ENCODE data around the gene APIP. TPM values are rescaled to one million over a fixed set of nuclear protein-coding genes. Genes with fewer than 3 reads are reported as not detected.

The APIP gene
- total RNA-seq, 4 donors from 2014 or later, result 22.5 to 49.1 (median 31.5) TPM

DNA sequence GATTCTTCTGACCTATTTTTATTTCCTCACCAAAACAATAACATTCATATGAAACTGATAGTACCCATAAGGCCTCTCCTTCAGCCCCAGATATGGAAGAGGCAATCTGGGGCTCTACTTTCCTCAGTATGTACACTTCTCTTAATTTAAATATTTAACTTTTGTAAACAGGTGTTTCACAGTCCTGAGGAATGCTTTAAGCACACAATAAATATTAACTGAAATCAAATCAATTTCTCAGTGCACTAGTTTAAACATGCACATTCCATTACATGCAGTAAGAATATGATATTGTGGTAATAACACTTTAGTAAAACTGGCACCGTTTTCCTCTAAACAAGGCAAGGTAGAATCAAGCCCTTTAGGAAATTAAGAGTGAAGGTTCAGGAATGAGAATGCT, 28.9 kb downstream of the APIP start:
- in situ Hi-C loops (cut with MboI; ENCODE audit: low sequenced_read_pairs in 4 of 4), result no loop called here
- ATAC-seq (no peak), DNase-seq (no peak)
- H3K4me3 ChIP-seq, result no peak overlapping the region
- intact Hi-C loops (cut with DNase I; ENCODE audit: low total_unique reads), result no loop called here
- no peaks in the 10 kb centered on the region for H3K27me3 ChIP-seq
- no peaks in the 10 kb centered on the region for H3K4me1 ChIP-seq
- H3K36me3 ChIP-seq, result peaks cover 0 to 33% of the 10 kb centered on the region in 2 donors
- TF ChIP-seq, protein P1, sequence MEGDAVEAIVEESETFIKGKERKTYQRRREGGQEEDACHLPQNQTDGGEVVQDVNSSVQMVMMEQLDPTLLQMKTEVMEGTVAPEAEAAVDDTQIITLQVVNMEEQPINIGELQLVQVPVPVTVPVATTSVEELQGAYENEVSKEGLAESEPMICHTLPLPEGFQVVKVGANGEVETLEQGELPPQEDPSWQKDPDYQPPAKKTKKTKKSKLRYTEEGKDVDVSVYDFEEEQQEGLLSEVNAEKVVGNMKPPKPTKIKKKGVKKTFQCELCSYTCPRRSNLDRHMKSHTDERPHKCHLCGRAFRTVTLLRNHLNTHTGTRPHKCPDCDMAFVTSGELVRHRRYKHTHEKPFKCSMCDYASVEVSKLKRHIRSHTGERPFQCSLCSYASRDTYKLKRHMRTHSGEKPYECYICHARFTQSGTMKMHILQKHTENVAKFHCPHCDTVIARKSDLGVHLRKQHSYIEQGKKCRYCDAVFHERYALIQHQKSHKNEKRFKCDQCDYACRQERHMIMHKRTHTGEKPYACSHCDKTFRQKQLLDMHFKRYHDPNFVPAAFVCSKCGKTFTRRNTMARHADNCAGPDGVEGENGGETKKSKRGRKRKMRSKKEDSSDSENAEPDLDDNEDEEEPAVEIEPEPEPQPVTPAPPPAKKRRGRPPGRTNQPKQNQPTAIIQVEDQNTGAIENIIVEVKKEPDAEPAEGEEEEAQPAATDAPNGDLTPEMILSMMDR (IDR thresholded peaks at IDR 0.05 in 4 of 5, conservative IDR thresholded peaks at IDR 0.05 in 1 of 5), result no peak
- TF ChIP-seq POLR2A (IDR thresholded peaks at IDR 0.05), result no peak
- no peaks in the 10 kb centered on the region for H3K9me3 ChIP-seq
- no peak overlapping the region for H3K27ac ChIP-seq

DNA sequence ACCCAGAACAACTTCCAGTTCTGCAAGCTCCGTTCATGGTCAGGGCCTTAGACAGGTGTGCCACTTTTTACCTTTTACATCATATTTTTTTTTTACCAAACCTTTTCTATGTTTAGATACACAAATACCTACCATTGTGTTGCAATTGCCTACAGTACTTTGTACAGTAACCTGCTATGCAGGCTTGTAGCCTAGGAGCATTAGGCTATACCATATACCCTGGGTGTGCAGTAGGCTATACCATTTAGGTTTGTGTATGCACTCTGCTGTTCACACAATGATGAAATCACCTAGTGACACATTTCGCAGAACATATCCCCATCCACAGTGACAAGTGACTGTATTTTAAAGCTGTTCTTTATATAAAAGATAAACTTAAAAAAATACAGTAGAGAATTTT, 29.6 kb downstream of the APIP start:
- TF ChIP-seq, protein P1 (IDR thresholded peaks at IDR 0.05 in 4 of 5, conservative IDR thresholded peaks at IDR 0.05 in 1 of 5), result no peak
- no peak for TF ChIP-seq POLR2A (IDR thresholded peaks at IDR 0.05)
- Histone ChIP-seq H3K4me3 (no peak overlapping the region), H3K4me1 (no peaks in the 10 kb centered on the region), H3K27ac (no peak overlapping the region), H3K9me3 (no peaks in the 10 kb centered on the region), H3K36me3 (peaks cover 4 to 40% of the 10 kb centered on the region in 2 donors), H3K27me3 (no peaks in the 10 kb centered on the region)
- DNase-seq, result no peak
- no peak for ATAC-seq
- in situ Hi-C loops (cut with MboI; ENCODE audit: low sequenced_read_pairs in 4 of 4), result no loop called here
- intact Hi-C loops (cut with DNase I; ENCODE audit: low total_unique reads), result no loop called here

GRCh38 chr11:34881900-34882299, 34.3 kb downstream of the APIP start:
- Histone ChIP-seq H3K36me3 (peaks cover 4 to 34% of the 10 kb centered on the region in 2 donors), H3K27ac (no peak overlapping the region), H3K9me3 (no peaks in the 10 kb centered on the region), H3K4me3 (no peak overlapping the region), H3K27me3 (no peaks in the 10 kb centered on the region), H3K4me1 (no peaks in the 10 kb centered on the region)
- intact Hi-C loops (cut with DNase I; ENCODE audit: low total_unique reads), result no loop called here
- DNase-seq, result no peak
- no peak for ATAC-seq
- in situ Hi-C loops (cut with MboI; ENCODE audit: low sequenced_read_pairs in 4 of 4), result no loop called here
- TF ChIP-seq, protein P1 (IDR thresholded peaks at IDR 0.05 in 4 of 5, conservative IDR thresholded peaks at IDR 0.05 in 1 of 5), result no peak
- TF ChIP-seq POLR2A (IDR thresholded peaks at IDR 0.05), result no peak

GRCh38 chr11:34877375-34877975, 38.7 kb downstream of the APIP start:
- Histone ChIP-seq H3K4me1 (no peaks in the 10 kb centered on the region), H3K4me3 (no peak overlapping the region), H3K27me3 (no peaks in the 10 kb centered on the region), H3K36me3 (peaks cover 4 to 11% of the 10 kb centered on the region in 2 donors), H3K27ac (no peak overlapping the region), H3K9me3 (no peaks in the 10 kb centered on the region)
- ATAC-seq, result no peak
- TF ChIP-seq, protein P1 (IDR thresholded peaks at IDR 0.05 in 4 of 5, conservative IDR thresholded peaks at IDR 0.05 in 1 of 5), result no peak
- TF ChIP-seq POLR2A (IDR thresholded peaks at IDR 0.05), result no peak
- DNase-seq, result no peak
- intact Hi-C loops (cut with DNase I; ENCODE audit: low total_unique reads), result no loop called here
- in situ Hi-C loops (cut with MboI; ENCODE audit: low sequenced_read_pairs in 4 of 4), result no loop called here

DNA sequence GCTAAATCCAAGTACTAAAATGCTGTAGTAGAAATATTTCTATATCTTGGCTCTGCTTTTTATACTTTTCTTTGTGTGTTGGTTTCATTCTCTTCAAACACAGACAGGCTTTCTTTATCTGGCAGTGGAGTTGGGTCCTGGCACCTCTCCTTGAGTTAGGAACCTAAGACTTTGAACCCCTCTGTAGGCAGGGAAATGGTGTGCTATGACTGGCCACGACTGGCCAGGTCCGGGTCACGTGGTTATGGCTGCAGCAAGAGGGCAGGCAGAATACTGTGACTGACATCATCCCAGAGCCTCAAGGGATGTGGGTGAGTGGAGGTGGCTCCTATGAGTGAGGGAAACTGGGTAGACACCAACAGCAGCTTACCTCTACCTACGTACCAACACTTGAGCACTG, 42.0 kb downstream of the APIP start:
- ATAC-seq (no peak), DNase-seq (no peak)
- TF ChIP-seq, protein P1 (IDR thresholded peaks at IDR 0.05 in 4 of 5, conservative IDR thresholded peaks at IDR 0.05 in 1 of 5), result no peak
- no peak for TF ChIP-seq POLR2A (IDR thresholded peaks at IDR 0.05)
- no peak overlapping the region for H3K27ac ChIP-seq
- no peaks in the 10 kb centered on the region for H3K9me3 ChIP-seq
- no peaks in the 10 kb centered on the region for H3K4me1 ChIP-seq
- H3K36me3 ChIP-seq, result no peaks in the 10 kb centered on the region
- intact Hi-C loops (cut with DNase I; ENCODE audit: low total_unique reads), result no loop called here
- no peaks in the 10 kb centered on the region for H3K27me3 ChIP-seq
- in situ Hi-C loops (cut with MboI; ENCODE audit: low sequenced_read_pairs in 4 of 4), result no loop called here
- H3K4me3 ChIP-seq, result no peak overlapping the region
